ENCODE results near the gene CIP2A.

- TF ChIP-seq ISL1 (CRISPR knock-in tag; IDR thresholded peaks at IDR 0.05) = no peak
- TF ChIP-seq PPARA (CRISPR knock-in tag; IDR thresholded peaks at IDR 0.05; ENCODE audit: borderline replicate concordance) = no peak
- no peak for TF ChIP-seq ZFP30 (CRISPR knock-in tag; IDR thresholded peaks at IDR 0.05)
- no peak for TF ChIP-seq PATZ1 (CRISPR knock-in tag; IDR thresholded peaks at IDR 0.05; ENCODE audit: borderline replicate concordance)
- TF ChIP-seq OSR1 (CRISPR knock-in tag; IDR thresholded peaks at IDR 0.05) = no peak
- no peak for TF ChIP-seq ZNF565 (CRISPR knock-in tag; conservative IDR thresholded peaks at IDR 0.05; ENCODE audit: low read depth)
Measured at GRCh38 chr3:108511490-108511889, 77.7 kb downstream of the CIP2A start.
